Right lobe of liver (tissue), 4 donors: ENCODE data around the gene SMARCA2.

Experiments
- CTCF ChIP-seq, 4 donors: fragments of 200-600 bp in 3 of 4; fragments of 450-650 bp in 1 of 4; IDR thresholded peaks; one replicate each; pipeline versions ENCODE4 v1.5.1 to v1.8.0; 2016 to 2022; ENCODE audit warnings: antibody characterized with exemption in 4 of 4, mild to moderate bottlenecking in 2 of 4
- POLR2A ChIP-seq: fragments of 450-650 bp; IDR thresholded peaks from one replicate; pipeline ENCODE4 v1.6.1; 2017; ENCODE audit warnings: antibody characterized with exemption, mild to moderate bottlenecking
- donor health status: DM: no; HTN: no; CAD: no.
- donor health status: DM: no; HTN: no; CAD: no.
- donor health status: DM: no; HTN: yes; CAD: no.

GRCh38 chr9:1994180-1994579, 21.0 kb upstream of the SMARCA2 start:
- peak in 2 of 4 donors; percentile 20 to 22 for TF ChIP-seq CTCF (IDR thresholded peaks at IDR 0.05)
- TF ChIP-seq POLR2A: no peak
